A549 (cell line): ENCODE data around the gene SPPL3. TPM values are rescaled to one million over a fixed set of nuclear protein-coding genes. Genes with fewer than 3 reads are reported as not detected.

ENCODE experiments used
- ATAC-seq, 2 experiments: fragments of 200-7000 bp in 1 of 2; fragments of >200 bp in 1 of 2; cut with Nextera tagmentation in 1 of 2; cut with Tn5 transposase in 1 of 2; 3 replicates each; pipeline versions ENCODE4 v1.8.0 to v1.9.1; 2018 to 2020; ENCODE audit warnings: mild to moderate bottlenecking in 1 of 2, moderate library complexity in 1 of 2
- CTCF ChIA-PET: fragments of 300-600 bp; sonication (Branson Sonifier 250); formaldehyde crosslinking; extraction: SDS; loops from one replicate; lab custom pipeline; 2021; ENCODE audit warnings: antibody characterized with exemption, inconsistent platforms; lab: Yijun Ruan, JAX
- POLR2A ChIA-PET: fragments of 350-600 bp; formaldehyde crosslinking; extraction: SDS; loops from one replicate; lab custom pipeline; 2021; ENCODE audit warnings: antibody characterized with exemption, inconsistent platforms; lab: Yijun Ruan, JAX
- DNase-seq, 2 experiments: peaks; one replicate each; pipeline versions ENCODE4 v3.0.0 to v3.0.0-alpha.2; 2011 to 2016; ENCODE audit warnings: low read depth in 1 of 2, low spot score in 1 of 2
- FAIRE-seq: peaks from 2 replicates; lab custom pipeline; 2011; peaks lifted over from hg19 to GRCh38; lab: Jason Lieb, UNC
- H3K27ac ChIP-seq, 2 experiments: fragments of >200 bp; sonication (Bioruptor Twin); formaldehyde crosslinking; 3 replicates each; pipeline ENCODE4 v1.5.1; 2016 to 2017
- H3K4me1 ChIP-seq: fragments of >200 bp; sonication (Bioruptor Twin); formaldehyde crosslinking; 3 replicates; pipeline ENCODE4 v1.6.1; 2016
- H3K4me2 ChIP-seq: fragments of >200 bp; sonication (Bioruptor Twin); formaldehyde crosslinking; 3 replicates; pipeline ENCODE4 v1.6.1; 2016
- H3K4me3 ChIP-seq: fragments of >200 bp; sonication (Bioruptor Twin); formaldehyde crosslinking; 3 replicates; pipeline ENCODE4 v1.5.1; 2016
- H3K9me3 ChIP-seq: fragments of >200 bp; sonication (Bioruptor Twin); formaldehyde crosslinking; 3 replicates; pipeline ENCODE4 v1.6.1; 2016
- BCL3 ChIP-seq: fragments of >200 bp; sonication (Bioruptor Twin); formaldehyde crosslinking; IDR thresholded peaks from 3 replicates; pipeline ENCODE4 v1.6.1; 2016
- BHLHE40 ChIP-seq: IDR thresholded peaks from 2 replicates; pipeline ENCODE4 v1.6.1; 2012; ENCODE audit warnings: low read depth, low read length, inconsistent platforms
- CBX2 ChIP-seq: fragments of 200-600 bp; sonication (generic); IDR thresholded peaks from 2 replicates; pipeline ENCODE4 v1.6.1; 2016; ENCODE audit warnings: low read depth, mild to moderate bottlenecking, borderline replicate concordance
- CBX8 ChIP-seq: fragments of 200-600 bp; sonication (generic); IDR thresholded peaks from 2 replicates; pipeline ENCODE4 v1.6.1; 2016
- CHD2 ChIP-seq: fragments of 150-350 bp; IDR thresholded peaks from 2 replicates; pipeline ENCODE4 v1.6.1; 2014; ENCODE audit warnings: low read length; ENCODE audit not compliant: partially characterized antibody
- CHD4 ChIP-seq: fragments of 200-600 bp; sonication (generic); IDR thresholded peaks from 2 replicates; pipeline ENCODE4 v1.6.1; 2016; ENCODE audit warnings: antibody characterized with exemption, mild to moderate bottlenecking, borderline replicate concordance
- ELK1 ChIP-seq: fragments of 150-350 bp; IDR thresholded peaks from 2 replicates; pipeline ENCODE4 v1.6.1; 2014; ENCODE audit warnings: low read depth, mild to moderate bottlenecking, low read length
- EP300 ChIP-seq, 2 experiments: fragments of >200 bp; sonication (Bioruptor Twin); formaldehyde crosslinking; IDR thresholded peaks; 2 replicates in 1 of 2; 3 replicates in 1 of 2; pipeline ENCODE4 v1.6.1; 2016 to 2017
- ESRRA ChIP-seq: fragments of 150-350 bp; IDR thresholded peaks from 2 replicates; pipeline ENCODE4 v1.6.1; 2014; ENCODE audit warnings: mild to moderate bottlenecking, low read length, borderline replicate concordance
- FOSL2 ChIP-seq, 2 experiments: fragments of 450-650 bp in 1 of 2; fragments of >200 bp in 1 of 2; sonication (Bioruptor Twin) in 1 of 2; formaldehyde crosslinking; IDR thresholded peaks; 2 replicates each; pipeline versions ENCODE4 v1.5.0 to v1.6.1; 2016 to 2020; ENCODE audit warnings: mild to moderate bottlenecking in 1 of 2, moderate library complexity in 1 of 2
- FOXS1 ChIP-seq: fragments of 250-450 bp; sonication (Bioruptor Pico); IDR thresholded peaks from 2 replicates; pipeline ENCODE4 v1.5.0; 2020; ENCODE audit warnings: mild to moderate bottlenecking, moderate library complexity
- HES2 ChIP-seq: fragments of >200 bp; sonication (Bioruptor Twin); formaldehyde crosslinking; IDR thresholded peaks from 2 replicates; pipeline ENCODE4 v1.6.1; 2016
- HMGXB4 ChIP-seq: fragments of 250-450 bp; sonication (Bioruptor Pico); IDR thresholded peaks from 2 replicates; pipeline ENCODE4 v1.5.0; 2021; ENCODE audit warnings: mild to moderate bottlenecking, moderate library complexity, borderline replicate concordance
- HOXA7 ChIP-seq: fragments of 250-450 bp; sonication (Bioruptor Pico); IDR thresholded peaks from 2 replicates; pipeline ENCODE4 v1.5.0; 2020; ENCODE audit warnings: mild to moderate bottlenecking, moderate library complexity
- JUNB ChIP-seq: fragments of >200 bp; sonication (Bioruptor Twin); formaldehyde crosslinking; IDR thresholded peaks from 2 replicates; pipeline ENCODE4 v1.6.1; 2016
- MAX ChIP-seq: IDR thresholded peaks from 2 replicates; pipeline ENCODE4 v1.6.1; 2012
- NPAS2 ChIP-seq: fragments of 250-450 bp; sonication (Bioruptor Pico); IDR thresholded peaks from 2 replicates; pipeline ENCODE4 v1.8.0; 2022; ENCODE audit warnings: mild to moderate bottlenecking, moderate library complexity, borderline replicate concordance
- PBX3 ChIP-seq: IDR thresholded peaks from 2 replicates; pipeline ENCODE4 v1.6.1; 2012
- PHF8 ChIP-seq: fragments of 200-600 bp; sonication (generic); IDR thresholded peaks from 2 replicates; pipeline ENCODE4 v1.6.1; 2016; ENCODE audit warnings: low read depth, mild to moderate bottlenecking, antibody characterized with exemption, moderate library complexity, borderline replicate concordance
- RCOR1 ChIP-seq: fragments of 150-350 bp; IDR thresholded peaks from 2 replicates; pipeline ENCODE4 v1.6.1; 2014; ENCODE audit warnings: antibody characterized with exemption, low read length, low read depth
- RFX5 ChIP-seq: fragments of 450-650 bp; IDR thresholded peaks from 2 replicates; pipeline ENCODE4 v1.7.1; 2014; ENCODE audit warnings: antibody characterized with exemption, mild to moderate bottlenecking, moderate library complexity
- SMC3 ChIP-seq: fragments of >200 bp; sonication (Bioruptor Twin); formaldehyde crosslinking; IDR thresholded peaks from 3 replicates; pipeline ENCODE4 v1.6.1; 2018; ENCODE audit warnings: inconsistent platforms
- USF2 ChIP-seq: fragments of 450-650 bp; IDR thresholded peaks from 2 replicates; pipeline ENCODE4 v1.6.1; 2014; ENCODE audit warnings: antibody characterized with exemption
- ZSCAN20 ChIP-seq: fragments of 250-450 bp; sonication (Bioruptor Pico); IDR thresholded peaks from 2 replicates; pipeline ENCODE4 v1.8.0; 2022; ENCODE audit warnings: mild to moderate bottlenecking, moderate library complexity
- WGBS: methylation state at CpG from one replicate; pipeline ENCODE4 v1.1.6; 2017; ENCODE audit errors: missing lambda C conversion rate; 5-methylcytosine and 5-hydroxymethylcytosine counted together
- polyA plus RNA-seq, 4 experiments: library from polyadenylated mRNA; depleted of rRNA in 3 of 4; stranded (reverse); fragments of >200 nt; fragmentation: RNase III in 1 of 4; extraction: RNeasy Plus Mini Kit Qiagen cat#74134 plus additional on column Dnase treatment in 1 of 4; gene quantifications; 2 replicates in 3 of 4; 3 replicates in 1 of 4; pipeline ENCODE4 v1.2.3, GENCODE V29; 2011 to 2017

The SPPL3 gene
- polyA plus RNA-seq, 2 of the 4 experiments (the other 2 are of a cell fraction), result 25.0 to 26.6 TPM

- no peak for FAIRE-seq
- Histone ChIP-seq H3K4me1 (no peaks in the 10 kb centered on the region), H3K4me3 (no peak overlapping the region), H3K4me2 (no peak overlapping the region), H3K9me3 (no peaks in the 10 kb centered on the region), H3K27ac (no peak overlapping the region)
- ChIA-PET POLR2A (no interaction called here), CTCF (no interaction called here)
- no peak for ATAC-seq
- WGBS, result 73% methylated on average over 5 of the region's 5 CpGs
- TF ChIP-seq CHD4, result no peak
- TF ChIP-seq USF2, result no peak
- no peak for TF ChIP-seq CHD2
- no peak for TF ChIP-seq RCOR1
- TF ChIP-seq HES2, result no peak
- TF ChIP-seq PBX3, result no peak
- no peak for DNase-seq
These were observed 25.9 kb upstream of the SPPL3 start for GRCh38 chr12:120930032-120930431.

- ATAC-seq (peak; percentile 58 to 64; a peak in 4 of 6 replicates), FAIRE-seq (no peak), DNase-seq (no peak)
- 62% methylated on average over 11 of the region's 13 CpGs for WGBS
- Histone ChIP-seq H3K4me1 (no peaks in the 10 kb centered on the region), H3K4me2 (no peak overlapping the region), H3K27ac (no peak overlapping the region), H3K9me3 (no peaks in the 10 kb centered on the region), H3K4me3 (no peak overlapping the region)
- no peak for TF ChIP-seq BCL3
- no peak for TF ChIP-seq CBX2
- no peak for TF ChIP-seq FOXS1
- TF ChIP-seq JUNB, result no peak
- TF ChIP-seq BHLHE40, result no peak
- TF ChIP-seq HOXA7 (CRISPR knock-in tag), result no peak
- TF ChIP-seq ELK1, result no peak
- TF ChIP-seq MAX, result no peak
- no peak for TF ChIP-seq PHF8
- TF ChIP-seq CBX8, result no peak
- TF ChIP-seq RFX5, result no peak
- TF ChIP-seq SMC3, result no peak
- no peak for TF ChIP-seq FOSL2 (IDR thresholded peaks at IDR 0.05)
- no peak for TF ChIP-seq FOSL2 (CRISPR knock-in tag; IDR thresholded peaks at IDR 0.05)
- TF ChIP-seq ZSCAN20 (CRISPR knock-in tag), result no peak
- no peak for TF ChIP-seq HMGXB4
- no peak for TF ChIP-seq EP300 (IDR thresholded peaks at IDR 0.05)
- no peak for TF ChIP-seq NPAS2
- TF ChIP-seq ESRRA, result no peak
- CTCF ChIA-PET, result no interaction called here
- POLR2A ChIA-PET, result no interaction called here
These were observed 24.9 kb upstream of the SPPL3 start for GRCh38 chr12:120928864-120929652.
